Lower leg skin (tissue), 3 donors: ENCODE data around the gene GJA10.

Source experiments
- POLR2A ChIP-seq, 2 donors: fragments of 450-650 bp; IDR thresholded peaks; one replicate each; pipeline ENCODE4 v1.6.1; 2016 to 2017; ENCODE audit warnings: antibody characterized with exemption in 2 of 2, mild to moderate bottlenecking in 1 of 2, moderate library complexity in 1 of 2
- TF ChIP-seq, protein P1 (sequence below), 3 donors: fragments of 450-650 bp; IDR thresholded peaks; one replicate each; pipeline ENCODE4 v1.5.1; 2016; ENCODE audit warnings: antibody characterized with exemption in 3 of 3, mild to moderate bottlenecking in 3 of 3, moderate library complexity in 2 of 3

- no peak for TF ChIP-seq POLR2A (IDR thresholded peaks at IDR 0.05)
- TF ChIP-seq, protein P1, sequence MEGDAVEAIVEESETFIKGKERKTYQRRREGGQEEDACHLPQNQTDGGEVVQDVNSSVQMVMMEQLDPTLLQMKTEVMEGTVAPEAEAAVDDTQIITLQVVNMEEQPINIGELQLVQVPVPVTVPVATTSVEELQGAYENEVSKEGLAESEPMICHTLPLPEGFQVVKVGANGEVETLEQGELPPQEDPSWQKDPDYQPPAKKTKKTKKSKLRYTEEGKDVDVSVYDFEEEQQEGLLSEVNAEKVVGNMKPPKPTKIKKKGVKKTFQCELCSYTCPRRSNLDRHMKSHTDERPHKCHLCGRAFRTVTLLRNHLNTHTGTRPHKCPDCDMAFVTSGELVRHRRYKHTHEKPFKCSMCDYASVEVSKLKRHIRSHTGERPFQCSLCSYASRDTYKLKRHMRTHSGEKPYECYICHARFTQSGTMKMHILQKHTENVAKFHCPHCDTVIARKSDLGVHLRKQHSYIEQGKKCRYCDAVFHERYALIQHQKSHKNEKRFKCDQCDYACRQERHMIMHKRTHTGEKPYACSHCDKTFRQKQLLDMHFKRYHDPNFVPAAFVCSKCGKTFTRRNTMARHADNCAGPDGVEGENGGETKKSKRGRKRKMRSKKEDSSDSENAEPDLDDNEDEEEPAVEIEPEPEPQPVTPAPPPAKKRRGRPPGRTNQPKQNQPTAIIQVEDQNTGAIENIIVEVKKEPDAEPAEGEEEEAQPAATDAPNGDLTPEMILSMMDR (IDR thresholded peaks at IDR 0.05) = no peak
Observed at GRCh38 chr6:89934685-89935366, 40.6 kb downstream of the GJA10 start.
